Keratinocyte (primary cell): Measurements from ENCODE around the gene ARMH2.

Experiments used
- CTCF ChIP-seq, 3 experiments: IDR thresholded peaks in 1 of 3; conservative IDR thresholded peaks in 1 of 3; optimal IDR thresholded peaks in 1 of 3; 2 replicates in 2 of 3; 3 replicates in 1 of 3; pipeline versions ENCODE3 to v1.5.1; 2011; ENCODE audit warnings: low read length in 3 of 3, mild to moderate bottlenecking in 3 of 3, moderate library complexity in 2 of 3, control low read depth in 1 of 3, inconsistent platforms in 1 of 3; ENCODE audit not compliant: insufficient read depth in 2 of 3; ENCODE audit errors: extremely low read depth in 1 of 3
- EZH2 ChIP-seq: IDR thresholded peaks from one replicate; pipeline ENCODE4 v1.6.1; 2012; ENCODE audit warnings: inconsistent platforms, mild to moderate bottlenecking, low read length, moderate library complexity

GRCh38 chr6:24788031-24788665 is 10.6 kb downstream of the ARMH2 start:
- no peak for TF ChIP-seq CTCF (optimal IDR thresholded peaks at IDR 0.05 in 1 of 3, IDR thresholded peaks at IDR 0.05 in 1 of 3, conservative IDR thresholded peaks at IDR 0.05 in 1 of 3; ENCODE audit: extremely low read depth in 1 of 3, insufficient read depth in 2 of 3, low read length in 3 of 3)
- TF ChIP-seq EZH2: no peak
